ENCODE measurements around the gene HBS1L. TPM values are rescaled to one million over a fixed set of nuclear protein-coding genes. Genes with fewer than 3 reads are reported as not detected.

The HBS1L gene
- total and polyA plus RNA-seq, 9 of the 15 experiments (the other 6 are each of a cell fraction or from before 2014, with no cell fraction given), result 101 to 199 (median 145) TPM

DNA sequence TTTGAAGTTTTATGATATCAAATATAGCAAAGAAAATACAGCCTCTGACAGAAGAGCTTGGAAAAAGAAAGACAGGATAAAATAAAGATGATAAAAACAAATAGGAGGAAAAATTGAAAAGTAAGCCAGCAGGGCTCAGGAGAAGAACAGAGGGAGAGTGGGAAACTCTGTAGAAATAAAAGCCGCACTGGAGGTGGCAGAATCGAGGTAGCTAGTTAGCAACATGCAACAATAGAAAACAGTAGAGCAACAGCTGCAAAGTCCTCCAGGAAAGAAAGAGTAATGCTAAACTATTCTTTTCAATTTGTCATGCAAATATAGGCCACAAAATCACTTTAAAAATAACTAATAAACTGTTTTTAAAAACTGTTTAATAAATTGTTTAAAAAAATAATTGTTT, 28.8 kb downstream of the HBS1L start:
- POLR2A ChIA-PET, result interaction anchor here (0.7 to 0.9 kb wide), 2 partner anchors 10 kb away, joined by 3 to 4 read pairs; no protein-coding TSS in a partner anchor
- Histone ChIP-seq H4K20me1 (replicated peaks; ENCODE audit: control insufficient read depth, insufficient read depth, low read length) (no peaks in the 10 kb centered on the region), H3K4me3 (no peak overlapping the region), H3K9ac (ENCODE audit: insufficient read depth in 1 of 2, low read depth in 2 of 2, low read length in 2 of 2) (no peak overlapping the region), H2AFZ (ENCODE audit: low read depth, low read length) (no peak overlapping the region), H3K27ac (ENCODE audit: extremely low read depth, low read depth, low read length) (no peak overlapping the region), H3K4me2 (ENCODE audit: insufficient read depth, low read length) (no peak overlapping the region), H3K9me1 (ENCODE audit: control insufficient read depth, insufficient read depth, low read length) (no peaks in the 10 kb centered on the region), H3K9me3 (replicated peaks; ENCODE audit: control insufficient read depth, insufficient read depth, low read depth, low read length) (no peaks in the 10 kb centered on the region), H3K36me3 (ENCODE audit: control insufficient read depth, insufficient read depth, low read length) (peaks cover 42% of the 10 kb centered on the region), H3K27me3 (ENCODE audit: control insufficient read depth in 2 of 2, insufficient read depth in 2 of 2, low read length in 2 of 2) (no peaks in the 10 kb centered on the region), H3K4me1 (replicated peaks in 1 of 2; ENCODE audit: control insufficient read depth in 2 of 2, insufficient read depth in 2 of 2, low read length in 2 of 2) (no peaks in the 10 kb centered on the region), H3K79me2 (ENCODE audit: control insufficient read depth, insufficient read depth, low read length) (peaks cover 89% of the 10 kb centered on the region)
- FAIRE-seq, result no peak
- intact Hi-C loops (cut with micrococcal nuclease), result no loop called here
- CTCF ChIA-PET (ENCODE audit: low intra/inter-chr PET ratio), result no interaction called here
- WGBS (ENCODE audit: insufficient coverage, low coverage, missing lambda C conversion rate), result 97% methylated on average over 2 of the region's 2 CpGs
- no TSS peak for BruUV-seq (replicated peaks)
- ATAC-seq, result no peak
- in situ Hi-C loops (cut with MboI), result no loop called here
- no peak for DNase-seq (ENCODE audit: extremely low read depth in 1 of 4, low spot score in 3 of 4)
- TF ChIP-seq, protein P1, sequence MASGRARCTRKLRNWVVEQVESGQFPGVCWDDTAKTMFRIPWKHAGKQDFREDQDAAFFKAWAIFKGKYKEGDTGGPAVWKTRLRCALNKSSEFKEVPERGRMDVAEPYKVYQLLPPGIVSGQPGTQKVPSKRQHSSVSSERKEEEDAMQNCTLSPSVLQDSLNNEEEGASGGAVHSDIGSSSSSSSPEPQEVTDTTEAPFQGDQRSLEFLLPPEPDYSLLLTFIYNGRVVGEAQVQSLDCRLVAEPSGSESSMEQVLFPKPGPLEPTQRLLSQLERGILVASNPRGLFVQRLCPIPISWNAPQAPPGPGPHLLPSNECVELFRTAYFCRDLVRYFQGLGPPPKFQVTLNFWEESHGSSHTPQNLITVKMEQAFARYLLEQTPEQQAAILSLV (tag; IDR thresholded peaks at IDR 0.05), result no peak
- TF ChIP-seq PTRF (tag; IDR thresholded peaks at IDR 0.05), result no peak
- no peak for TF ChIP-seq KAT8 (IDR thresholded peaks at IDR 0.05; ENCODE audit: low read depth)
- TF ChIP-seq, protein P2, sequence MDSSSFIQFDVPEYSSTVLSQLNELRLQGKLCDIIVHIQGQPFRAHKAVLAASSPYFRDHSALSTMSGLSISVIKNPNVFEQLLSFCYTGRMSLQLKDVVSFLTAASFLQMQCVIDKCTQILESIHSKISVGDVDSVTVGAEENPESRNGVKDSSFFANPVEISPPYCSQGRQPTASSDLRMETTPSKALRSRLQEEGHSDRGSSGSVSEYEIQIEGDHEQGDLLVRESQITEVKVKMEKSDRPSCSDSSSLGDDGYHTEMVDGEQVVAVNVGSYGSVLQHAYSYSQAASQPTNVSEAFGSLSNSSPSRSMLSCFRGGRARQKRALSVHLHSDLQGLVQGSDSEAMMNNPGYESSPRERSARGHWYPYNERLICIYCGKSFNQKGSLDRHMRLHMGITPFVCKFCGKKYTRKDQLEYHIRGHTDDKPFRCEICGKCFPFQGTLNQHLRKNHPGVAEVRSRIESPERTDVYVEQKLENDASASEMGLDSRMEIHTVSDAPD (CRISPR knock-in tag; IDR thresholded peaks at IDR 0.05), result no peak
- TF ChIP-seq BACH1 (tag; IDR thresholded peaks at IDR 0.05), result no peak
- no peak for TF ChIP-seq DACH1 (IDR thresholded peaks at IDR 0.05; ENCODE audit: partially characterized antibody)
- TF ChIP-seq IFI16 (CRISPR knock-in tag; IDR thresholded peaks at IDR 0.05), result no peak
- TF ChIP-seq MTA2 (IDR thresholded peaks at IDR 0.05; ENCODE audit: low read depth), result no peak
- TF ChIP-seq, protein P3, sequence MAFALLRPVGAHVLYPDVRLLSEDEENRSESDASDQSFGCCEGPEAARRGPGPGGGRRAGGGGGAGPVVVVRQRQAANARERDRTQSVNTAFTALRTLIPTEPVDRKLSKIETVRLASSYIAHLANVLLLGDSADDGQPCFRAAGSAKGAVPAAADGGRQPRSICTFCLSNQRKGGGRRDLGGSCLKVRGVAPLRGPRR (CRISPR knock-in tag; IDR thresholded peaks at IDR 0.05), result no peak
- TF ChIP-seq MEIS2 (IDR thresholded peaks at IDR 0.05; ENCODE audit: partially characterized antibody), result no peak
- no peak for TF ChIP-seq RAD51 (IDR thresholded peaks at IDR 0.05; ENCODE audit: borderline replicate concordance, low read depth)
